H1 (cell line): ENCODE data around the gene TRIM27. TPM values are rescaled to one million over a fixed set of nuclear protein-coding genes. Genes with fewer than 3 reads are reported as not detected.

Experiments
- ASH2L ChIP-seq: fragments of 200-600, 300-600 bp; sonication (generic); IDR thresholded peaks from one replicate; pipeline ENCODE4 v1.7.1; 2017; ENCODE audit warnings: low read length
- BRCA1 ChIP-seq: IDR thresholded peaks from 2 replicates; pipeline ENCODE4 v1.6.1; 2012; ENCODE audit warnings: low read depth, low read length, improper control_type of control experiment
- KDM4A ChIP-seq: IDR thresholded peaks from one replicate; pipeline ENCODE4 v1.7.1; 2012; ENCODE audit warnings: low read depth, mild to moderate bottlenecking, moderate library complexity, low read length, inconsistent platforms; ENCODE audit not compliant: severe bottlenecking
- MAFK ChIP-seq: IDR thresholded peaks from 2 replicates; pipeline ENCODE4 v1.6.1; 2012; ENCODE audit warnings: low read depth, mild to moderate bottlenecking, improper control_type of control experiment, low read length
- PHF8 ChIP-seq: fragments of 200-600 bp; sonication (generic); conservative IDR thresholded peaks from 2 replicates; pipeline ENCODE4 v1.7.1; 2012; ENCODE audit warnings: low read depth, mild to moderate bottlenecking, inconsistent platforms, low read length, moderate library complexity
- POLR2AphosphoS5 ChIP-seq: IDR thresholded peaks from 2 replicates; pipeline ENCODE4 v1.6.1; 2011; ENCODE audit warnings: low read depth, low read length
- SIN3A ChIP-seq, 2 experiments: IDR thresholded peaks in 1 of 2; conservative IDR thresholded peaks in 1 of 2; 2 replicates each; pipeline ENCODE4 v1.6.1; 2011 to 2012; ENCODE audit warnings: low read length in 2 of 2, improper control_type of control experiment in 1 of 2, low read depth in 1 of 2, mild to moderate bottlenecking in 1 of 2
- TBP ChIP-seq: IDR thresholded peaks from 2 replicates; pipeline ENCODE4 v1.6.1; 2011; ENCODE audit warnings: low read depth, low read length, improper control_type of control experiment
- polyA plus RNA-seq, 7 experiments: library from polyadenylated mRNA; depleted of rRNA in 3 of 7; stranded (reverse) in 5 of 7; unstranded in 2 of 7; fragments of >200 nt in 5 of 7; fragments of 200-250 nt in 2 of 7; gene quantifications; 1 replicate in 5 of 7; 2 replicates in 1 of 7; 4 replicates in 1 of 7; pipeline versions ENCODE4 v1.2.1 to v1.2.3, GENCODE V29; 2011 to 2013; ENCODE audit warnings: missing spikeins in 2 of 7, mixed read lengths in 2 of 7
- total RNA-seq: library from RNA; stranded (reverse); fragmentation: NEBNext Ultra II Directional; extraction: Animal tissue kit (Norgen Biotek cat#: 25700); gene quantifications from 2 replicates; pipeline ENCODE4 v1.2.1, GENCODE V29; 2021
- TF ChIP-seq, protein P1 (sequence below): fragments of 300-600 bp; sonication (generic); IDR thresholded peaks from 2 replicates; pipeline ENCODE4 v1.7.1; 2012; ENCODE audit warnings: low read length, moderate library complexity, mild to moderate bottlenecking, inconsistent platforms; ENCODE audit not compliant: insufficient replicate concordance

Gene TRIM27
- total and polyA plus RNA-seq, 2 of the 8 experiments (the other 6 are each of a cell fraction or from before 2014, with no cell fraction given), result 76.4 to 85.9 TPM

DNA sequence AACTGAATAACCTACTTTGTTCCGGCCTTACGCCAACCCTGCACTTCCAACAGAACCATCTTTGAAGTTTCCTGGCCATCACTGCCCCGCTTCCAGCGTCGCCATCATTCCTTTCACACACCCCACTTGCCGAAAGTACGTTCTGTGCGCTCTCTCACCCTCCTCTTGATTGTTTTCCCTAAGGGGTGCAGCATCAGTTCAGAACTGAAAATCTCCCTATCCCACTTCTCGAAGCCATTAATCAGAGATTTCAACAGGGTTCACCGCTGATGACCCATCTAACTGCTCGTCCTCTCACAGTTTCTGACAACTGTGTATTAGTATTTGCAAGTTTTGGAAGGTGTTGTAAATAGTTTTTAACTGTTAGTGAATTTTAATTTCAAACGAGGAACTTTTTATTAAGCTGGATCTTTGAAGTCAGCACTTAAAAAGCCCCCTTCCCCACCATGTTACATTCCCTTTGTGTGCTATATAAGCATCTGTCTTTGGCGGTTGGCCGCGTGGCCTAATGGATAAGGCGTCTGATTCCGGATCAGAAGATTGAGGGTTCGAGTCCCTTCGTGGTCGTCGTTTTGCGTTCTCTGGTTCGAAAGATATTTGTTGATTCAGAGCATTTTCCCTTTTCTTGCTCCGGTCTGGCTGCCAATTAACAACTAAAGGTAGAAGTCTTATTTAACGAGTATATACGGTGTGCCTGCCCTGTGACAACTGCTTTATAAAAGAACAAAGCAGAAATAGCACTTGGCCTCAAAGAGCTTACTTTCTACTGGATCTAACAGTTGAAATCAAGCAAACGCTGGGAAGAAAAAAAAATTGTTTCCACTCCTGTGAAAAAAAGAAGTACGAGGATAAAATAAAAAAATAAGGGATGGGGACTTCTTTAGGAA is 42.6 kb downstream of the TRIM27 start (continued):
- no peak for TF ChIP-seq BRCA1
- TF ChIP-seq, protein P1, sequence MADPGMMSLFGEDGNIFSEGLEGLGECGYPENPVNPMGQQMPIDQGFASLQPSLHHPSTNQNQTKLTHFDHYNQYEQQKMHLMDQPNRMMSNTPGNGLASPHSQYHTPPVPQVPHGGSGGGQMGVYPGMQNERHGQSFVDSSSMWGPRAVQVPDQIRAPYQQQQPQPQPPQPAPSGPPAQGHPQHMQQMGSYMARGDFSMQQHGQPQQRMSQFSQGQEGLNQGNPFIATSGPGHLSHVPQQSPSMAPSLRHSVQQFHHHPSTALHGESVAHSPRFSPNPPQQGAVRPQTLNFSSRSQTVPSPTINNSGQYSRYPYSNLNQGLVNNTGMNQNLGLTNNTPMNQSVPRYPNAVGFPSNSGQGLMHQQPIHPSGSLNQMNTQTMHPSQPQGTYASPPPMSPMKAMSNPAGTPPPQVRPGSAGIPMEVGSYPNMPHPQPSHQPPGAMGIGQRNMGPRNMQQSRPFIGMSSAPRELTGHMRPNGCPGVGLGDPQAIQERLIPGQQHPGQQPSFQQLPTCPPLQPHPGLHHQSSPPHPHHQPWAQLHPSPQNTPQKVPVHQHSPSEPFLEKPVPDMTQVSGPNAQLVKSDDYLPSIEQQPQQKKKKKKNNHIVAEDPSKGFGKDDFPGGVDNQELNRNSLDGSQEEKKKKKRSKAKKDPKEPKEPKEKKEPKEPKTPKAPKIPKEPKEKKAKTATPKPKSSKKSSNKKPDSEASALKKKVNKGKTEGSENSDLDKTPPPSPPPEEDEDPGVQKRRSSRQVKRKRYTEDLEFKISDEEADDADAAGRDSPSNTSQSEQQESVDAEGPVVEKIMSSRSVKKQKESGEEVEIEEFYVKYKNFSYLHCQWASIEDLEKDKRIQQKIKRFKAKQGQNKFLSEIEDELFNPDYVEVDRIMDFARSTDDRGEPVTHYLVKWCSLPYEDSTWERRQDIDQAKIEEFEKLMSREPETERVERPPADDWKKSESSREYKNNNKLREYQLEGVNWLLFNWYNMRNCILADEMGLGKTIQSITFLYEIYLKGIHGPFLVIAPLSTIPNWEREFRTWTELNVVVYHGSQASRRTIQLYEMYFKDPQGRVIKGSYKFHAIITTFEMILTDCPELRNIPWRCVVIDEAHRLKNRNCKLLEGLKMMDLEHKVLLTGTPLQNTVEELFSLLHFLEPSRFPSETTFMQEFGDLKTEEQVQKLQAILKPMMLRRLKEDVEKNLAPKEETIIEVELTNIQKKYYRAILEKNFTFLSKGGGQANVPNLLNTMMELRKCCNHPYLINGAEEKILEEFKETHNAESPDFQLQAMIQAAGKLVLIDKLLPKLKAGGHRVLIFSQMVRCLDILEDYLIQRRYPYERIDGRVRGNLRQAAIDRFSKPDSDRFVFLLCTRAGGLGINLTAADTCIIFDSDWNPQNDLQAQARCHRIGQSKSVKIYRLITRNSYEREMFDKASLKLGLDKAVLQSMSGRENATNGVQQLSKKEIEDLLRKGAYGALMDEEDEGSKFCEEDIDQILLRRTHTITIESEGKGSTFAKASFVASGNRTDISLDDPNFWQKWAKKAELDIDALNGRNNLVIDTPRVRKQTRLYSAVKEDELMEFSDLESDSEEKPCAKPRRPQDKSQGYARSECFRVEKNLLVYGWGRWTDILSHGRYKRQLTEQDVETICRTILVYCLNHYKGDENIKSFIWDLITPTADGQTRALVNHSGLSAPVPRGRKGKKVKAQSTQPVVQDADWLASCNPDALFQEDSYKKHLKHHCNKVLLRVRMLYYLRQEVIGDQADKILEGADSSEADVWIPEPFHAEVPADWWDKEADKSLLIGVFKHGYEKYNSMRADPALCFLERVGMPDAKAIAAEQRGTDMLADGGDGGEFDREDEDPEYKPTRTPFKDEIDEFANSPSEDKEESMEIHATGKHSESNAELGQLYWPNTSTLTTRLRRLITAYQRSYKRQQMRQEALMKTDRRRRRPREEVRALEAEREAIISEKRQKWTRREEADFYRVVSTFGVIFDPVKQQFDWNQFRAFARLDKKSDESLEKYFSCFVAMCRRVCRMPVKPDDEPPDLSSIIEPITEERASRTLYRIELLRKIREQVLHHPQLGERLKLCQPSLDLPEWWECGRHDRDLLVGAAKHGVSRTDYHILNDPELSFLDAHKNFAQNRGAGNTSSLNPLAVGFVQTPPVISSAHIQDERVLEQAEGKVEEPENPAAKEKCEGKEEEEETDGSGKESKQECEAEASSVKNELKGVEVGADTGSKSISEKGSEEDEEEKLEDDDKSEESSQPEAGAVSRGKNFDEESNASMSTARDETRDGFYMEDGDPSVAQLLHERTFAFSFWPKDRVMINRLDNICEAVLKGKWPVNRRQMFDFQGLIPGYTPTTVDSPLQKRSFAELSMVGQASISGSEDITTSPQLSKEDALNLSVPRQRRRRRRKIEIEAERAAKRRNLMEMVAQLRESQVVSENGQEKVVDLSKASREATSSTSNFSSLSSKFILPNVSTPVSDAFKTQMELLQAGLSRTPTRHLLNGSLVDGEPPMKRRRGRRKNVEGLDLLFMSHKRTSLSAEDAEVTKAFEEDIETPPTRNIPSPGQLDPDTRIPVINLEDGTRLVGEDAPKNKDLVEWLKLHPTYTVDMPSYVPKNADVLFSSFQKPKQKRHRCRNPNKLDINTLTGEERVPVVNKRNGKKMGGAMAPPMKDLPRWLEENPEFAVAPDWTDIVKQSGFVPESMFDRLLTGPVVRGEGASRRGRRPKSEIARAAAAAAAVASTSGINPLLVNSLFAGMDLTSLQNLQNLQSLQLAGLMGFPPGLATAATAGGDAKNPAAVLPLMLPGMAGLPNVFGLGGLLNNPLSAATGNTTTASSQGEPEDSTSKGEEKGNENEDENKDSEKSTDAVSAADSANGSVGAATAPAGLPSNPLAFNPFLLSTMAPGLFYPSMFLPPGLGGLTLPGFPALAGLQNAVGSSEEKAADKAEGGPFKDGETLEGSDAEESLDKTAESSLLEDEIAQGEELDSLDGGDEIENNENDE, result peak; percentile 43
- TF ChIP-seq KDM4A, result no peak
- TF ChIP-seq PHF8, result peak; percentile 45; the same call in 1 of the 2 replicates
- peak; percentile 100 for TF ChIP-seq ASH2L
- TF ChIP-seq POLR2AphosphoS5, result no peak
- peak in 1 of 2 experiments; percentile 39; a peak in 1 of 4 replicates for TF ChIP-seq SIN3A (conservative IDR thresholded peaks at IDR 0.05 in 1 of 2, IDR thresholded peaks at IDR 0.05 in 1 of 2; ENCODE audit: low read depth in 1 of 2, low read length in 2 of 2)
- TF ChIP-seq TBP, result peak; percentile 100
- peak; percentile 70; the same call in 1 of the 2 replicates for TF ChIP-seq MAFK
